GM19438 (cell line): ENCODE data around the gene SLC16A4.

Source experiments
- ATAC-seq: cut with Tn5 transposase; IDR thresholded peaks from one replicate; pipeline ENCODE4 v1.9.1; 2021; ENCODE audit warnings: low read depth; ENCODE audit not compliant: unreplicated experiment

The SLC16A4 gene

GRCh38 chr1:110336300-110337039 is 54.4 kb downstream of the SLC16A4 start:
- no peak for ATAC-seq

GRCh38 chr1:110335265-110335664 is 55.6 kb downstream of the SLC16A4 start:
- ATAC-seq, result no peak

- no peak for ATAC-seq
These were observed 62.1 kb downstream of the SLC16A4 start for GRCh38 chr1:110328700-110329099.

DNA sequence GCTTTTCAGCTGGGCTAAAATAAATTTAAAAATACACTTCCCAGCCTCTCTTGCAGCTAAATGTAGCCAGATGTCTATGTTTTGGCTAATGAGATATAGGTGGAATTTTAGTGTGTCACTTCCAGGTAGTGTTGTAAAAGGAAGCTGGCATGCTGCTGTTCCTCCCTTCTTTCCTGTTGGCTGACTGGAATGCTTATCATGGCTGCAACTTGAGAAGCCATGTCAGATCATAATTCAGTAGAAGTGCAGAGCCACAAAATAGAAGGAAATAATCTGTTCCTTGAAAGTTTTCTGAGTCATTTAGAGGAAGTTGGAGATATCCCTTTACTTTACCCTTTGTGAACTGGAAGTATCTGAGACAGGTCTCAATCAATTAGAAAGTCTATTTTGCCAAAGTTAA is 62.6 kb downstream of the SLC16A4 start:
- no peak for ATAC-seq

- no peak for ATAC-seq
These were observed 64.0 kb downstream of the SLC16A4 start for GRCh38 chr1:110326826-110327225.

- no peak for ATAC-seq
These were observed 66.2 kb downstream of the SLC16A4 start for GRCh38 chr1:110324667-110325066.

DNA sequence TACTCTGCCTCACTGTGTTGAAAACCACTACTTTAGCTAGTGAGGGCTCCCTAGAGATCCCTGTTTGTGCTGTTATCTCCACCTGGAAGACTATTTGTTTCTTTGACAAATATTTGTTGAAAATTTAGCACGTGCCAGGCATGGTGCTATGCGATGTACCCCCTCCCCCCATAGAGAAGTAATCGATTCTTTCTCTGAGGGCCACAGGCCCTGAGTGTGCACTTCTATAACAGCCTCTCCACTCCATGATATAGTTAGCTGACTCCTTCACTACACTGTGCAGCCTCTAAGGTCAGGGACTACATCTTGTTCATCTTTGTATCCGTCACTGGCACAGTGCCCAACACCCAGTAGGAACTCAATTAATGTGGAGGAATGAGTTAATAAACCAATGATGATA is 69.0 kb downstream of the SLC16A4 start:
- no peak for ATAC-seq

DNA sequence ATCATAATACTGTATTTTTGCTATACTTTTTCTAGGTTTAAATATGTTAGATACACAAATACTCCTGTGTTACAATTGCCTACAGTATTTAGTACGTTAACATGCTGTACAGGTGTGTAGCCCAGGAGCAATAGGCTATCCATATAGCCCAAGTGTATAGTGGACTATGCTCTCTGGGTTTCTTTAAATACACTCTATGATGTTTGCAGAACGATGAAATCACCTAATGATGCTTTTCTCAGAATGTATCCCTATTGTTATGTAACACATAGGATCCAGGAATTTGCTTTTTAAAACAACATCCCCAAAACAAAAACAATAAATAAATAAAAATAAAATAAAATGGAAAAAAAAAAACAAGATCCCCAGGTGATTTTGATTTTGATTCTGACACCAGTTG is 69.8 kb downstream of the SLC16A4 start:
- no peak for ATAC-seq

DNA sequence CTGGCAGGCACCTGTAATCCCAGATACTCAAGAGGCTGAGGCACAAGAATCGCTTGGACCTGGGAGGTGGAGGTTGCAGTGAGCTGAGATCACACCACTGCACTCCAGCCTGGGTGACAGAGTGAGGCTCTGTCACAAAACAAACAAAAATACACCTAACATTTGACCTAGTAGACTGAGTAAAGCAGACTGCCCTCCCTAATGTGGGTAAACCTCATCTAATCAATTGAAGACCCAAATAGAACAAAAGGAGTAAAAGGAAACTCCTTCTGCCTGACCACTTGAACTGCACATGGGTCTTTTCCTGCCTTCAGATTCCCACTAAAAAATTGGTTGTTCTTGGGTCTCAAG is 70.7 kb downstream of the SLC16A4 start:
- ATAC-seq, result no peak

DNA sequence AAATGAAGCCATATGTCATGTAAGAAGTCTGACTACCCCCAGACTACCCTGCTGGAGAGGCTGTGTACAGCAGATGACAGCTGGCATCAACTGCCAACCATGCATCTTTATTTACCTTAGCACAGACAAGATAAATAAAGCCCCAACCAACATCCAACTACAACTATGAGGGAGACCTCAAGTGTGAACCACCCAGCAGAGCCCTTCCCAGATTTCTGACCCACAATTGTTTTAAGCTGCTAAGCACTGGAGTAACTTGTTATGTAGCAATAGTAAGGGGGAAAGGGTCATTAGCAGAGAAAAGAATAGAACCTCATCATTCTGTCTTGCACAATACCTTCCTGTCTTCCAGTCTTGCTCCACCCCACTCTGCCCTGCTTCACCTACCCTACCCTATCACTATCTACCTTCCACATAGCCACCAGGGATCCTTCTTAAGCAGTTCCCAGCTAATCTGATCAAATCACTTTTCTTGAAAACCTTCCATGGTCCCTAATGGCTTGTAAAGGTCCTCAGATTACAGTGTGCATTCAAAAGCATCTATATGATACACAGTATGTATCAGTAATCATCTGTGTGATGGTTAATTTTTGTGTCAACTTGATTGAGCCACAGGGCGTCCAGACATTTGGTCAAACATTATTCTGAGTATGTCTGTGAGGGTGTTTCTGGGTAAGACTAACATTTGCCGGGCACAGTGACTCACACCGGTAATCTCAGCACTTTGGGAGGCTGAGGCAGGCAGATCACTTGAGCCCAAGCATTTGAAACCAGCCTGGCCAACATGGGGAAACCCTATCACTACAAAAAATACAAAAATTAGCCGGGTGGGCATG is 71.3 kb downstream of the SLC16A4 start:
- no peak for ATAC-seq

GRCh38 chr1:110318046-110318445 is 72.8 kb downstream of the SLC16A4 start:
- no peak for ATAC-seq

- no peak for ATAC-seq
These were observed 74.1 kb downstream of the SLC16A4 start for GRCh38 chr1:110316735-110317134.
